HEK293 (cell line): ENCODE results near the gene HES7.

Experiments
- BCL11A ChIP-seq: fragments of 450-650 bp; formaldehyde crosslinking; IDR thresholded peaks from 2 replicates; pipeline ENCODE4 v1.5.1; 2016; ENCODE audit warnings: low read depth, missing biosample characterization, missing genetic modification characterization
- KLF1 ChIP-seq: fragments of 450-650 bp; formaldehyde crosslinking; IDR thresholded peaks from 2 replicates; pipeline ENCODE4 v1.5.1; 2016; ENCODE audit warnings: missing biosample characterization, missing genetic modification characterization
- KLF10 ChIP-seq: fragments of 450-650 bp; IDR thresholded peaks from 2 replicates; pipeline ENCODE4 v1.5.1; 2018; ENCODE audit warnings: missing biosample characterization, mild to moderate bottlenecking, missing genetic modification characterization
- OSR2 ChIP-seq: fragments of 450-650 bp; formaldehyde crosslinking; IDR thresholded peaks from 2 replicates; pipeline ENCODE4 v1.5.1; 2016; ENCODE audit warnings: missing biosample characterization, missing genetic modification characterization
- SP3 ChIP-seq: fragments of 450-650 bp; formaldehyde crosslinking; IDR thresholded peaks from 2 replicates; pipeline ENCODE4 v1.5.1; 2016; ENCODE audit warnings: missing biosample characterization, missing genetic modification characterization
- TSHZ1 ChIP-seq: fragments of 450-650 bp; formaldehyde crosslinking; IDR thresholded peaks from 2 replicates; pipeline ENCODE4 v1.5.1; 2016; ENCODE audit warnings: missing biosample characterization, missing genetic modification characterization, borderline replicate concordance
- WT1 ChIP-seq: fragments of 450-650 bp; formaldehyde crosslinking; IDR thresholded peaks from 2 replicates; pipeline ENCODE4 v1.5.1; 2016; ENCODE audit warnings: missing biosample characterization, missing genetic modification characterization
- ZBTB7A ChIP-seq: fragments of 450-650 bp; formaldehyde crosslinking; IDR thresholded peaks from 2 replicates; pipeline ENCODE4 v1.5.1; 2016; ENCODE audit warnings: low read depth, missing biosample characterization, missing genetic modification characterization
- ZNF10 ChIP-seq: fragments of 450-650 bp; formaldehyde crosslinking; IDR thresholded peaks from 2 replicates; pipeline ENCODE4 v1.5.1; 2017; ENCODE audit warnings: missing biosample characterization, missing genetic modification characterization
- ZNF174 ChIP-seq: fragments of 450-650 bp; formaldehyde crosslinking; IDR thresholded peaks from 2 replicates; pipeline ENCODE4 v1.5.0; 2017; ENCODE audit warnings: missing biosample characterization, mild to moderate bottlenecking, missing genetic modification characterization
- ZNF18 ChIP-seq: fragments of 450-650 bp; formaldehyde crosslinking; IDR thresholded peaks from 2 replicates; pipeline ENCODE4 v1.5.1; 2016; ENCODE audit warnings: missing biosample characterization, missing genetic modification characterization
- ZNF184 ChIP-seq: fragments of 450-650 bp; IDR thresholded peaks from 2 replicates; pipeline ENCODE4 v1.5.1; 2018; ENCODE audit warnings: missing biosample characterization, mild to moderate bottlenecking, missing genetic modification characterization
- ZNF239 ChIP-seq: fragments of 450-650 bp; formaldehyde crosslinking; IDR thresholded peaks from 2 replicates; pipeline ENCODE4 v1.5.1; 2016; ENCODE audit warnings: missing biosample characterization, missing genetic modification characterization
- ZNF341 ChIP-seq: fragments of 450-650 bp; formaldehyde crosslinking; IDR thresholded peaks from 2 replicates; pipeline ENCODE4; 2016; ENCODE audit warnings: low read depth, missing biosample characterization, missing genetic modification characterization
- ZNF354C ChIP-seq: fragments of 450-650 bp; formaldehyde crosslinking; IDR thresholded peaks from 2 replicates; pipeline ENCODE4 v1.5.1; 2016; ENCODE audit warnings: missing biosample characterization, missing genetic modification characterization, low read depth, borderline replicate concordance
- ZNF362 ChIP-seq: fragments of 450-650 bp; formaldehyde crosslinking; IDR thresholded peaks from 2 replicates; pipeline ENCODE4 v1.5.1; 2016; ENCODE audit warnings: missing biosample characterization, missing genetic modification characterization
- ZNF366 ChIP-seq: fragments of 450-650 bp; formaldehyde crosslinking; conservative IDR thresholded peaks from 2 replicates; pipeline ENCODE4 v1.5.1; 2016; ENCODE audit warnings: missing biosample characterization, missing genetic modification characterization
- ZNF404 ChIP-seq: fragments of 450-650 bp; formaldehyde crosslinking; IDR thresholded peaks from 2 replicates; pipeline ENCODE4 v1.5.1; 2017; ENCODE audit warnings: missing biosample characterization, missing genetic modification characterization
- ZNF558 ChIP-seq: fragments of 450-650 bp; formaldehyde crosslinking; IDR thresholded peaks from 2 replicates; pipeline ENCODE4 v1.5.1; 2016; ENCODE audit warnings: missing biosample characterization, missing genetic modification characterization
- ZNF600 ChIP-seq: fragments of 450-650 bp; formaldehyde crosslinking; IDR thresholded peaks from 2 replicates; pipeline ENCODE4 v1.5.1; 2016; ENCODE audit warnings: missing biosample characterization, missing genetic modification characterization
- ZNF626 ChIP-seq: fragments of 450-650 bp; sonication (Bioruptor Pico); formaldehyde crosslinking; IDR thresholded peaks from 2 replicates; pipeline ENCODE4 v1.5.1; 2018; ENCODE audit warnings: missing biosample characterization, missing genetic modification characterization, inconsistent platforms
- ZSCAN16 ChIP-seq: fragments of 450-650 bp; formaldehyde crosslinking; IDR thresholded peaks from 2 replicates; pipeline ENCODE4 v1.5.1; 2016; ENCODE audit warnings: missing biosample characterization, missing genetic modification characterization
- ZSCAN30 ChIP-seq: fragments of 450-650 bp; IDR thresholded peaks from 2 replicates; pipeline ENCODE4 v1.5.1; 2018; ENCODE audit warnings: missing biosample characterization, mild to moderate bottlenecking, missing genetic modification characterization, moderate library complexity
- TF ChIP-seq, protein P1 (sequence below): fragments of 450-650 bp; formaldehyde crosslinking; IDR thresholded peaks from 2 replicates; pipeline ENCODE4 v1.5.1; 2016; ENCODE audit warnings: missing biosample characterization, missing genetic modification characterization, borderline replicate concordance
- TF ChIP-seq, protein P2 (sequence below): fragments of 450-650 bp; formaldehyde crosslinking; optimal IDR thresholded peaks from 2 replicates; pipeline ENCODE3; 2016; ENCODE audit warnings: missing biosample characterization, mild to moderate bottlenecking, missing genetic modification characterization

HES7 gene

DNA sequence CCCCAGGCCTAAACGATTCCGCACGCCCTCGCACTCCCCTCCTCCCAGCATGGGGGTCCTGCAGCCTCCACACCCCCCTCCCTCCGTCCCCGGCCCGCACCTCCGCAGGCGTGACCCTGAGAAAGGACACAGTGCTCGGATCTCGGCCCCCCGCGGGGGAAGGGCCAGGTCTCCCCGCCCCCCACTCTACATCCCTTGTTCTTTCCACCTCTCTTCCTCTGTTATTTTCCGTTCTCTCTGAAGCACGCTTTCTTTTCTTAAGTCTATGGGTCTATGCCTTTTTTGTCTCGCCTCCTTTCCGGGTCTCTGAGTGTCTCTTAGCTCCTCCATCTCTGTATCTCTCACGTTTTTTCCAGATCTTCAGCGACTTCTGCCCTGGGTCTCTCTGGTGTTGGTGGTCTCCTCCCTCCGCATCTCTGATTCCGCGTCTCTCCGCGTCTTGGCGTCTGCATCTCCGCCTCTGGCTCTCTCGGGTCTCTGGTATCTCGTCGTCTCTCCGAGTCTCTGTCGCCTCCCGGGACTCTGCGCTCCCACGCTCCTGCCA, 2.1 kb upstream of the HES7 start (continued):
- TF ChIP-seq ZNF174 (tag by site-specific recombination) (no peak), ZNF558 (tag by site-specific recombination) (0 out of 2 replicates have a peak, but pooled peaks have one; percentile 1), ZNF362 (tag by site-specific recombination) (no peak), ZNF600 (tag by site-specific recombination) (peak; percentile 36; the same call in 1 of the 2 replicates), TSHZ1 (tag by site-specific recombination) (no peak; the same call in 1 of the 2 replicates), ZNF626 (no peak), KLF1 (tag by site-specific recombination) (peak; percentile 87), ZNF354C (tag by site-specific recombination) (no peak), ZNF10 (tag by site-specific recombination) (no peak), ZBTB7A (tag by site-specific recombination) (peak; percentile 71; the same call in 1 of the 2 replicates), ZSCAN16 (peak; percentile 60; the same call in 1 of the 2 replicates), ZNF184 (tag by site-specific recombination) (no peak), KLF10 (tag by site-specific recombination) (no peak), BCL11A (no peak), ZNF366 (tag by site-specific recombination) (peak; percentile 98), SP3 (tag by site-specific recombination) (peak; percentile 63), ZNF239 (tag by site-specific recombination) (no peak), ZSCAN30 (no peak), OSR2 (peak; percentile 73), ZNF404 (tag by site-specific recombination) (no peak), ZNF18 (tag by site-specific recombination) (no peak), WT1 (peak; percentile 49; the same call in 1 of the 2 replicates), ZNF341 (tag by site-specific recombination) (peak; percentile 96)
- TF ChIP-seq, protein P1, sequence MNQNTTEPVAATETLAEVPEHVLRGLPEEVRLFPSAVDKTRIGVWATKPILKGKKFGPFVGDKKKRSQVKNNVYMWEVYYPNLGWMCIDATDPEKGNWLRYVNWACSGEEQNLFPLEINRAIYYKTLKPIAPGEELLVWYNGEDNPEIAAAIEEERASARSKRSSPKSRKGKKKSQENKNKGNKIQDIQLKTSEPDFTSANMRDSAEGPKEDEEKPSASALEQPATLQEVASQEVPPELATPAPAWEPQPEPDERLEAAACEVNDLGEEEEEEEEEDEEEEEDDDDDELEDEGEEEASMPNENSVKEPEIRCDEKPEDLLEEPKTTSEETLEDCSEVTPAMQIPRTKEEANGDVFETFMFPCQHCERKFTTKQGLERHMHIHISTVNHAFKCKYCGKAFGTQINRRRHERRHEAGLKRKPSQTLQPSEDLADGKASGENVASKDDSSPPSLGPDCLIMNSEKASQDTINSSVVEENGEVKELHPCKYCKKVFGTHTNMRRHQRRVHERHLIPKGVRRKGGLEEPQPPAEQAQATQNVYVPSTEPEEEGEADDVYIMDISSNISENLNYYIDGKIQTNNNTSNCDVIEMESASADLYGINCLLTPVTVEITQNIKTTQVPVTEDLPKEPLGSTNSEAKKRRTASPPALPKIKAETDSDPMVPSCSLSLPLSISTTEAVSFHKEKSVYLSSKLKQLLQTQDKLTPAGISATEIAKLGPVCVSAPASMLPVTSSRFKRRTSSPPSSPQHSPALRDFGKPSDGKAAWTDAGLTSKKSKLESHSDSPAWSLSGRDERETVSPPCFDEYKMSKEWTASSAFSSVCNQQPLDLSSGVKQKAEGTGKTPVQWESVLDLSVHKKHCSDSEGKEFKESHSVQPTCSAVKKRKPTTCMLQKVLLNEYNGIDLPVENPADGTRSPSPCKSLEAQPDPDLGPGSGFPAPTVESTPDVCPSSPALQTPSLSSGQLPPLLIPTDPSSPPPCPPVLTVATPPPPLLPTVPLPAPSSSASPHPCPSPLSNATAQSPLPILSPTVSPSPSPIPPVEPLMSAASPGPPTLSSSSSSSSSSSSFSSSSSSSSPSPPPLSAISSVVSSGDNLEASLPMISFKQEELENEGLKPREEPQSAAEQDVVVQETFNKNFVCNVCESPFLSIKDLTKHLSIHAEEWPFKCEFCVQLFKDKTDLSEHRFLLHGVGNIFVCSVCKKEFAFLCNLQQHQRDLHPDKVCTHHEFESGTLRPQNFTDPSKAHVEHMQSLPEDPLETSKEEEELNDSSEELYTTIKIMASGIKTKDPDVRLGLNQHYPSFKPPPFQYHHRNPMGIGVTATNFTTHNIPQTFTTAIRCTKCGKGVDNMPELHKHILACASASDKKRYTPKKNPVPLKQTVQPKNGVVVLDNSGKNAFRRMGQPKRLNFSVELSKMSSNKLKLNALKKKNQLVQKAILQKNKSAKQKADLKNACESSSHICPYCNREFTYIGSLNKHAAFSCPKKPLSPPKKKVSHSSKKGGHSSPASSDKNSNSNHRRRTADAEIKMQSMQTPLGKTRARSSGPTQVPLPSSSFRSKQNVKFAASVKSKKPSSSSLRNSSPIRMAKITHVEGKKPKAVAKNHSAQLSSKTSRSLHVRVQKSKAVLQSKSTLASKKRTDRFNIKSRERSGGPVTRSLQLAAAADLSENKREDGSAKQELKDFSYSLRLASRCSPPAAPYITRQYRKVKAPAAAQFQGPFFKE (tag by site-specific recombination), result 0 out of 2 replicates have a peak, but pooled peaks have one; percentile 32
- TF ChIP-seq, protein P2, sequence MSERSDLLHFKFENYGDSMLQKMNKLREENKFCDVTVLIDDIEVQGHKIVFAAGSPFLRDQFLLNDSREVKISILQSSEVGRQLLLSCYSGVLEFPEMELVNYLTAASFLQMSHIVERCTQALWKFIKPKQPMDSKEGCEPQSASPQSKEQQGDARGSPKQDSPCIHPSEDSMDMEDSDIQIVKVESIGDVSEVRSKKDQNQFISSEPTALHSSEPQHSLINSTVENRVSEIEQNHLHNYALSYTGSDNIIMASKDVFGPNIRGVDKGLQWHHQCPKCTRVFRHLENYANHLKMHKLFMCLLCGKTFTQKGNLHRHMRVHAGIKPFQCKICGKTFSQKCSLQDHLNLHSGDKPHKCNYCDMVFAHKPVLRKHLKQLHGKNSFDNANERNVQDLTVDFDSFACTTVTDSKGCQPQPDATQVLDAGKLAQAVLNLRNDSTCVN (tag by site-specific recombination), result peak; percentile 64
